WTC11 (cell line): Measurements from ENCODE around the gene ISG20. TPM values are rescaled to one million over a fixed set of nuclear protein-coding genes. Genes with fewer than 3 reads are reported as not detected.
A peak's percentile ranks its signal among the peaks of the same experiment; 100 is the strongest.

Experiments
- ATAC-seq: fragments of 200-7000 bp; cut with Tn5 transposase; 2 replicates; pipeline ENCODE4 v1.10.0; 2021; ENCODE audit warnings: mild to moderate bottlenecking, moderate library complexity
- CTCF ChIA-PET: fragments of 300-600 bp; sonication (Branson Sonifier 250); formaldehyde crosslinking; loops from one replicate; lab custom pipeline; 2021; ENCODE audit warnings: antibody characterized with exemption; lab: Charles Lee
- POLR2A ChIA-PET: fragments of 350-600 bp; sonication (Branson Sonifier 250); formaldehyde crosslinking; loops from one replicate; lab custom pipeline; 2021; ENCODE audit warnings: antibody characterized with exemption; lab: Charles Lee
- DNase-seq: peaks from one replicate; pipeline ENCODE4 v3.0.0; 2021; ENCODE audit warnings: low spot score
- H3K27ac Mint-ChIP-seq: 2 replicates; pipeline ENCODE4 v1.8.0; 2021; ENCODE audit warnings: mixed read lengths
- H3K27me3 Mint-ChIP-seq: 2 replicates; pipeline ENCODE4 v1.8.0; 2021; ENCODE audit warnings: low read depth, mild to moderate bottlenecking, moderate library complexity, mixed read lengths
- H3K36me3 Mint-ChIP-seq: 2 replicates; pipeline ENCODE4 v1.8.0; 2021; ENCODE audit warnings: mixed read lengths
- H3K4me1 Mint-ChIP-seq: 2 replicates; pipeline ENCODE4 v1.8.0; 2022; ENCODE audit warnings: mixed read lengths
- H3K4me3 Mint-ChIP-seq: 2 replicates; pipeline ENCODE4 v1.8.0; 2021; ENCODE audit warnings: mild to moderate bottlenecking, moderate library complexity, mixed read lengths
- H3K9me3 Mint-ChIP-seq: 2 replicates; pipeline ENCODE4 v1.8.0; 2021; ENCODE audit warnings: mixed read lengths
- E2F4 ChIP-seq: sonication (generic); formaldehyde crosslinking; IDR thresholded peaks from 2 replicates; pipeline ENCODE4 v1.8.1; 2022; ENCODE audit warnings: low read depth, mild to moderate bottlenecking, moderate library complexity, missing genetic modification reagents, borderline replicate concordance
- E2F5 ChIP-seq: sonication (generic); formaldehyde crosslinking; IDR thresholded peaks from 2 replicates; pipeline ENCODE4 v1.8.1; 2022; ENCODE audit warnings: mild to moderate bottlenecking, moderate library complexity, missing genetic modification reagents
- ELF4 ChIP-seq: sonication (generic); formaldehyde crosslinking; IDR thresholded peaks from 2 replicates; pipeline ENCODE4 v1.8.1; 2022; ENCODE audit warnings: low read depth, mild to moderate bottlenecking, moderate library complexity, missing genetic modification reagents
- EMX1 ChIP-seq: fragments of 250-450 bp; sonication (Bioruptor Pico); IDR thresholded peaks from 2 replicates; pipeline ENCODE4 v1.8.0; 2021; ENCODE audit warnings: mild to moderate bottlenecking
- ETV6 ChIP-seq: sonication (generic); formaldehyde crosslinking; IDR thresholded peaks from 2 replicates; pipeline ENCODE4 v1.8.1; 2022; ENCODE audit warnings: mild to moderate bottlenecking, missing genetic modification reagents
- GRHL2 ChIP-seq: fragments of 250-450 bp; sonication (Bioruptor Pico); IDR thresholded peaks from 2 replicates; pipeline ENCODE4 v1.8.0; 2022; ENCODE audit warnings: mild to moderate bottlenecking, moderate library complexity; ENCODE audit not compliant: insufficient replicate concordance, severe bottlenecking
- KAT7 ChIP-seq: sonication (generic); formaldehyde crosslinking; IDR thresholded peaks from 2 replicates; pipeline ENCODE4 v1.8.1; 2023; ENCODE audit warnings: missing genetic modification reagents, mild to moderate bottlenecking, borderline replicate concordance
- MLX ChIP-seq: sonication (generic); formaldehyde crosslinking; IDR thresholded peaks from 2 replicates; pipeline ENCODE4 v1.8.1; 2023; ENCODE audit warnings: mild to moderate bottlenecking, missing genetic modification reagents, moderate library complexity
- NFATC4 ChIP-seq: fragments of 250-450 bp; sonication (Bioruptor Pico); IDR thresholded peaks from 2 replicates; pipeline ENCODE4 v1.9.0; 2021; ENCODE audit warnings: mild to moderate bottlenecking
- NR3C1 ChIP-seq: sonication (generic); formaldehyde crosslinking; conservative IDR thresholded peaks from 2 replicates; pipeline ENCODE4 v1.8.1; 2023; ENCODE audit warnings: low read depth, mild to moderate bottlenecking, missing genetic modification reagents
- RORB ChIP-seq: fragments of 250-450 bp; sonication (Bioruptor Pico); IDR thresholded peaks from 2 replicates; pipeline ENCODE4 v1.9.0; 2021; ENCODE audit warnings: mild to moderate bottlenecking
- SMAD4 ChIP-seq: sonication (generic); formaldehyde crosslinking; IDR thresholded peaks from 2 replicates; pipeline ENCODE4 v1.8.0; 2022; ENCODE audit warnings: mild to moderate bottlenecking, missing genetic modification reagents
- ZBTB43 ChIP-seq: sonication (generic); formaldehyde crosslinking; IDR thresholded peaks from 2 replicates; pipeline ENCODE4 v1.8.1; 2023; ENCODE audit warnings: mild to moderate bottlenecking, missing genetic modification reagents
- ZNF512 ChIP-seq: sonication (generic); formaldehyde crosslinking; IDR thresholded peaks from 2 replicates; pipeline ENCODE4 v1.8.1; 2022; ENCODE audit warnings: missing genetic modification reagents, borderline replicate concordance
- total RNA-seq: library from RNA; stranded (reverse); gene quantifications from 3 replicates; pipeline ENCODE4 v1.2.3, GENCODE V29; 2021
- TF ChIP-seq, protein P1 (sequence below): fragments of 250-450 bp; sonication (Bioruptor Pico); IDR thresholded peaks from 2 replicates; pipeline ENCODE4 v1.9.0; 2021; ENCODE audit warnings: mild to moderate bottlenecking, borderline replicate concordance
- TF ChIP-seq, protein P2 (sequence below): sonication (generic); formaldehyde crosslinking; IDR thresholded peaks from 2 replicates; pipeline ENCODE4 v1.8.0; 2022; ENCODE audit warnings: missing genetic modification reagents
- TF ChIP-seq, protein P3 (sequence below): sonication (generic); formaldehyde crosslinking; IDR thresholded peaks from 2 replicates; pipeline ENCODE4 v1.8.0; 2023; ENCODE audit warnings: missing genetic modification reagents
- TF ChIP-seq, protein P4 (sequence below): fragments of 250-450 bp; sonication (Bioruptor Pico); IDR thresholded peaks from 2 replicates; pipeline ENCODE4 v1.8.0; 2021; ENCODE audit warnings: mild to moderate bottlenecking

Gene ISG20
- total RNA-seq, 1 experiment from 2014 or later, result 5.6 TPM

DNA sequence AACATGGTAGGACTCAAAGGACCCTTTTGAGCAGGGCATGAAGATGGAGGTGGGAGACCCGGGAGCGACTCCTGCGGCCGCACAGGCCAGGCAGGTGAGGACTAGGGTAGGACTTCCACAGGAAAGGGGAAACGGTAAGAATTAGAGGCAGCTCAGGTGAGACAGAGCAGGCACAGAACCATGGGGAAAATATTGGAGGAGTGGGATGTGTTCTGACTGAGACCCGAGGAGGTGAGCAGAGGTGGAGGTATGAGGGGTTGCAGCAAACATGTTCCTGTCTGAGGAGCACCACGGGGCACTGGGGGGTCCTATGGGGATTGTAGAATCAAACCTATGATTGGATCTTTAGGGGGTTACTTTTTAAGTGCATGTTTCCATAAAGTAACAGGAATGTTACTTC, 1.4 kb upstream of the ISG20 start (continued):
- TF ChIP-seq, protein P1, sequence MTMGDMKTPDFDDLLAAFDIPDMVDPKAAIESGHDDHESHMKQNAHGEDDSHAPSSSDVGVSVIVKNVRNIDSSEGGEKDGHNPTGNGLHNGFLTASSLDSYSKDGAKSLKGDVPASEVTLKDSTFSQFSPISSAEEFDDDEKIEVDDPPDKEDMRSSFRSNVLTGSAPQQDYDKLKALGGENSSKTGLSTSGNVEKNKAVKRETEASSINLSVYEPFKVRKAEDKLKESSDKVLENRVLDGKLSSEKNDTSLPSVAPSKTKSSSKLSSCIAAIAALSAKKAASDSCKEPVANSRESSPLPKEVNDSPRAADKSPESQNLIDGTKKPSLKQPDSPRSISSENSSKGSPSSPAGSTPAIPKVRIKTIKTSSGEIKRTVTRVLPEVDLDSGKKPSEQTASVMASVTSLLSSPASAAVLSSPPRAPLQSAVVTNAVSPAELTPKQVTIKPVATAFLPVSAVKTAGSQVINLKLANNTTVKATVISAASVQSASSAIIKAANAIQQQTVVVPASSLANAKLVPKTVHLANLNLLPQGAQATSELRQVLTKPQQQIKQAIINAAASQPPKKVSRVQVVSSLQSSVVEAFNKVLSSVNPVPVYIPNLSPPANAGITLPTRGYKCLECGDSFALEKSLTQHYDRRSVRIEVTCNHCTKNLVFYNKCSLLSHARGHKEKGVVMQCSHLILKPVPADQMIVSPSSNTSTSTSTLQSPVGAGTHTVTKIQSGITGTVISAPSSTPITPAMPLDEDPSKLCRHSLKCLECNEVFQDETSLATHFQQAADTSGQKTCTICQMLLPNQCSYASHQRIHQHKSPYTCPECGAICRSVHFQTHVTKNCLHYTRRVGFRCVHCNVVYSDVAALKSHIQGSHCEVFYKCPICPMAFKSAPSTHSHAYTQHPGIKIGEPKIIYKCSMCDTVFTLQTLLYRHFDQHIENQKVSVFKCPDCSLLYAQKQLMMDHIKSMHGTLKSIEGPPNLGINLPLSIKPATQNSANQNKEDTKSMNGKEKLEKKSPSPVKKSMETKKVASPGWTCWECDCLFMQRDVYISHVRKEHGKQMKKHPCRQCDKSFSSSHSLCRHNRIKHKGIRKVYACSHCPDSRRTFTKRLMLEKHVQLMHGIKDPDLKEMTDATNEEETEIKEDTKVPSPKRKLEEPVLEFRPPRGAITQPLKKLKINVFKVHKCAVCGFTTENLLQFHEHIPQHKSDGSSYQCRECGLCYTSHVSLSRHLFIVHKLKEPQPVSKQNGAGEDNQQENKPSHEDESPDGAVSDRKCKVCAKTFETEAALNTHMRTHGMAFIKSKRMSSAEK, result no peak
- TF ChIP-seq, protein P2, sequence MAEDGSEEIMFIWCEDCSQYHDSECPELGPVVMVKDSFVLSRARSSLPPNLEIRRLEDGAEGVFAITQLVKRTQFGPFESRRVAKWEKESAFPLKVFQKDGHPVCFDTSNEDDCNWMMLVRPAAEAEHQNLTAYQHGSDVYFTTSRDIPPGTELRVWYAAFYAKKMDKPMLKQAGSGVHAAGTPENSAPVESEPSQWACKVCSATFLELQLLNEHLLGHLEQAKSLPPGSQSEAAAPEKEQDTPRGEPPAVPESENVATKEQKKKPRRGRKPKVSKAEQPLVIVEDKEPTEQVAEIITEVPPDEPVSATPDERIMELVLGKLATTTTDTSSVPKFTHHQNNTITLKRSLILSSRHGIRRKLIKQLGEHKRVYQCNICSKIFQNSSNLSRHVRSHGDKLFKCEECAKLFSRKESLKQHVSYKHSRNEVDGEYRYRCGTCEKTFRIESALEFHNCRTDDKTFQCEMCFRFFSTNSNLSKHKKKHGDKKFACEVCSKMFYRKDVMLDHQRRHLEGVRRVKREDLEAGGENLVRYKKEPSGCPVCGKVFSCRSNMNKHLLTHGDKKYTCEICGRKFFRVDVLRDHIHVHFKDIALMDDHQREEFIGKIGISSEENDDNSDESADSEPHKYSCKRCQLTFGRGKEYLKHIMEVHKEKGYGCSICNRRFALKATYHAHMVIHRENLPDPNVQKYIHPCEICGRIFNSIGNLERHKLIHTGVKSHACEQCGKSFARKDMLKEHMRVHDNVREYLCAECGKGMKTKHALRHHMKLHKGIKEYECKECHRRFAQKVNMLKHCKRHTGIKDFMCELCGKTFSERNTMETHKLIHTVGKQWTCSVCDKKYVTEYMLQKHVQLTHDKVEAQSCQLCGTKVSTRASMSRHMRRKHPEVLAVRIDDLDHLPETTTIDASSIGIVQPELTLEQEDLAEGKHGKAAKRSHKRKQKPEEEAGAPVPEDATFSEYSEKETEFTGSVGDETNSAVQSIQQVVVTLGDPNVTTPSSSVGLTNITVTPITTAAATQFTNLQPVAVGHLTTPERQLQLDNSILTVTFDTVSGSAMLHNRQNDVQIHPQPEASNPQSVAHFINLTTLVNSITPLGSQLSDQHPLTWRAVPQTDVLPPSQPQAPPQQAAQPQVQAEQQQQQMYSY, result no peak
- no peak for TF ChIP-seq GRHL2
- TF ChIP-seq, protein P3, sequence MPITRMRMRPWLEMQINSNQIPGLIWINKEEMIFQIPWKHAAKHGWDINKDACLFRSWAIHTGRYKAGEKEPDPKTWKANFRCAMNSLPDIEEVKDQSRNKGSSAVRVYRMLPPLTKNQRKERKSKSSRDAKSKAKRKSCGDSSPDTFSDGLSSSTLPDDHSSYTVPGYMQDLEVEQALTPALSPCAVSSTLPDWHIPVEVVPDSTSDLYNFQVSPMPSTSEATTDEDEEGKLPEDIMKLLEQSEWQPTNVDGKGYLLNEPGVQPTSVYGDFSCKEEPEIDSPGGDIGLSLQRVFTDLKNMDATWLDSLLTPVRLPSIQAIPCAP (CRISPR knock-in tag), result no peak

DNA sequence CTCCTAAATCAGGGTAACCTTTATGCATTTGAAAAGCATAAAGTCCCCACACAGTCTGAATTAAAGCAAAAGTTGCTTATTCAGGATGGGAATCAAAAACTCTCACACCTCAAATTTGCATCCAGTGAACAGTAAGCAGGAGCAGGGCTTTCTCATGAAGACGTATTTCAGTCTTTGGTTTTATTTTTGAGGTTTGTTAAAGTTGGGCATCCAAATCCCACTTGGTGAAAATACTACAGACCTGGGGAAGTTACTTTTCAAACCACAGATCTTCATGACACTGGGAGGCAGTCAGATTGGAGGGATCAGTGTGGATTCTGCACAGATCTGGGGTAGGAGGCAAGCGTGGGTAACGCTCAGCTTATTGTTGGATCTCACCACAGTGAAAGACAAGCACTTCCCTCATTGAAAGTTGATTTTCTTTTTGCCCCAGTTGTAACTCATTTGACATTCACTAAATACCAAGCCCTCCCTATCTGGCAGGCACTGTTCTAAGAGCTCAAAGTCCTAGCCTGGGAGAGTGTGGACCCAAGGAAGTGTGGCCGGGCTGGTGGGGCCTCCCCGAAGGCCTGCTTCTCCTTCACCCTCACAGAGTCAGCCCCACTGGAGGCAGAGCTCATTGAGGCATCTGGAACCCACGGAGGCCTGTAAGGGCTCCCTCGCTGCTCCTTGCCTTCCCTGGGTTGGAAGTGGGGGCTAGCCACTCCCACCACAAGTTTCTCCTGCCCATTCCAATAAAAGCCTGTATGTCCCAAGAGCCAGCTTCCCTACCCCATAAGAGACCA, 783 bp upstream of the ISG20 start:
- H3K4me1 Mint-ChIP-seq, result peaks cover 39% of the 10 kb centered on the region
- H3K36me3 Mint-ChIP-seq, result peaks cover 7% of the 10 kb centered on the region
- H3K27ac Mint-ChIP-seq, result peak overlapping the region; percentile 91
- no peaks in the 10 kb centered on the region for H3K9me3 Mint-ChIP-seq
- peak; percentile 4 for ATAC-seq
- ChIA-PET CTCF (interaction anchor here (0.9 to 1.8 kb wide), 8 partner anchors 9 to 202 kb away, joined by 3 to 7 read pairs (median 4); partner anchors contain the start of genes AEN, MRPL46 and MRPS11), POLR2A (interaction anchor here (0.7 to 1.4 kb wide), 6 partner anchors 9 to 171 kb away, joined by 3 to 7 read pairs (median 6); partner anchors contain the start of genes AEN, MRPL46 and MRPS11)
- no peaks in the 10 kb centered on the region; the same call in 1 of the 2 replicates for H3K27me3 Mint-ChIP-seq
- peak overlapping the region; percentile 56 for H3K4me3 Mint-ChIP-seq
- DNase-seq, result no peak
- TF ChIP-seq, protein P4, sequence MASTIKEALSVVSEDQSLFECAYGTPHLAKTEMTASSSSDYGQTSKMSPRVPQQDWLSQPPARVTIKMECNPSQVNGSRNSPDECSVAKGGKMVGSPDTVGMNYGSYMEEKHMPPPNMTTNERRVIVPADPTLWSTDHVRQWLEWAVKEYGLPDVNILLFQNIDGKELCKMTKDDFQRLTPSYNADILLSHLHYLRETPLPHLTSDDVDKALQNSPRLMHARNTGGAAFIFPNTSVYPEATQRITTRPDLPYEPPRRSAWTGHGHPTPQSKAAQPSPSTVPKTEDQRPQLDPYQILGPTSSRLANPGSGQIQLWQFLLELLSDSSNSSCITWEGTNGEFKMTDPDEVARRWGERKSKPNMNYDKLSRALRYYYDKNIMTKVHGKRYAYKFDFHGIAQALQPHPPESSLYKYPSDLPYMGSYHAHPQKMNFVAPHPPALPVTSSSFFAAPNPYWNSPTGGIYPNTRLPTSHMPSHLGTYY, result no peak
- TF ChIP-seq ELF4 (CRISPR knock-in tag) (no peak), E2F5 (CRISPR knock-in tag) (no peak), NFATC4 (CRISPR knock-in tag) (no peak), KAT7 (CRISPR knock-in tag) (no peak), MLX (CRISPR knock-in tag) (no peak), SMAD4 (no peak), NR3C1 (no peak), EMX1 (no peak), ZNF512 (CRISPR knock-in tag) (no peak), ZBTB43 (no peak), E2F4 (CRISPR knock-in tag) (no peak), RORB (no peak), ETV6 (CRISPR knock-in tag) (no peak)
